Cardiac fibroblast (primary cell): ENCODE measurements around the gene CSPG4.
"Not testable (repeated sequence)": the region's sequence is repeated elsewhere in the genome, so short reads cannot be mapped to it uniquely, and the experiment has no call there.

Experiments
- DNase-seq, 2 donors: peaks; one replicate each; pipeline versions ENCODE4 v3.0.0 to v3.0.0-alpha.2; 2010; ENCODE audit warnings: low read depth in 2 of 2
- H3K4me3 ChIP-seq, 2 donors: replicated peaks in 1 of 2; 1 replicate in 1 of 2; 2 replicates in 1 of 2; pipeline ENCODE4 v1.5.1; 2011; ENCODE audit warnings: low read depth in 2 of 2, low read length in 2 of 2, mild to moderate bottlenecking in 2 of 2, moderate library complexity in 1 of 2
- TF ChIP-seq, protein P1 (sequence below): IDR thresholded peaks from one replicate; pipeline ENCODE4 v1.5.1; 2011; ENCODE audit warnings: low read depth, mild to moderate bottlenecking, low read length, inconsistent platforms

Gene CSPG4

DNA sequence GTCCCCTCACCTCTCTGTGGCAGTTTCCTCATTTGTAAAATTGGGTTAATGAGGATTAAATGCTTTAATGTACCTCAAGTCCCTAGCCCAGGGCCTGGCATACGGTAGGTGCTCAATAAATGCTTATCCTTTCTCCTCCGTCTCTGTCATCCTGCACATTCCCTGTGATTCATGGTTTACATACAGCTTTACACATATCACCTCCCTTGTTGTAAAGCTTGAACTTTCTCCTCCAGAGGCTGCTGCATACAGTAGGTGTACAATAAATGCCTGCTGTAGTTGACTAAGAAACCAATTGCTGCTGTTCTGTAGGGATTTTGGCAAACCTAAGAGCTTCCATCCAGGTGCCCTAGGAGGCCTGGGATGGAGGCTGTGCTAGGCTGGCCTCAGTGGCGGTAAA lies 1.5 kb upstream of the CSPG4 start:
- TF ChIP-seq, protein P1, sequence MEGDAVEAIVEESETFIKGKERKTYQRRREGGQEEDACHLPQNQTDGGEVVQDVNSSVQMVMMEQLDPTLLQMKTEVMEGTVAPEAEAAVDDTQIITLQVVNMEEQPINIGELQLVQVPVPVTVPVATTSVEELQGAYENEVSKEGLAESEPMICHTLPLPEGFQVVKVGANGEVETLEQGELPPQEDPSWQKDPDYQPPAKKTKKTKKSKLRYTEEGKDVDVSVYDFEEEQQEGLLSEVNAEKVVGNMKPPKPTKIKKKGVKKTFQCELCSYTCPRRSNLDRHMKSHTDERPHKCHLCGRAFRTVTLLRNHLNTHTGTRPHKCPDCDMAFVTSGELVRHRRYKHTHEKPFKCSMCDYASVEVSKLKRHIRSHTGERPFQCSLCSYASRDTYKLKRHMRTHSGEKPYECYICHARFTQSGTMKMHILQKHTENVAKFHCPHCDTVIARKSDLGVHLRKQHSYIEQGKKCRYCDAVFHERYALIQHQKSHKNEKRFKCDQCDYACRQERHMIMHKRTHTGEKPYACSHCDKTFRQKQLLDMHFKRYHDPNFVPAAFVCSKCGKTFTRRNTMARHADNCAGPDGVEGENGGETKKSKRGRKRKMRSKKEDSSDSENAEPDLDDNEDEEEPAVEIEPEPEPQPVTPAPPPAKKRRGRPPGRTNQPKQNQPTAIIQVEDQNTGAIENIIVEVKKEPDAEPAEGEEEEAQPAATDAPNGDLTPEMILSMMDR = no peak

DNA sequence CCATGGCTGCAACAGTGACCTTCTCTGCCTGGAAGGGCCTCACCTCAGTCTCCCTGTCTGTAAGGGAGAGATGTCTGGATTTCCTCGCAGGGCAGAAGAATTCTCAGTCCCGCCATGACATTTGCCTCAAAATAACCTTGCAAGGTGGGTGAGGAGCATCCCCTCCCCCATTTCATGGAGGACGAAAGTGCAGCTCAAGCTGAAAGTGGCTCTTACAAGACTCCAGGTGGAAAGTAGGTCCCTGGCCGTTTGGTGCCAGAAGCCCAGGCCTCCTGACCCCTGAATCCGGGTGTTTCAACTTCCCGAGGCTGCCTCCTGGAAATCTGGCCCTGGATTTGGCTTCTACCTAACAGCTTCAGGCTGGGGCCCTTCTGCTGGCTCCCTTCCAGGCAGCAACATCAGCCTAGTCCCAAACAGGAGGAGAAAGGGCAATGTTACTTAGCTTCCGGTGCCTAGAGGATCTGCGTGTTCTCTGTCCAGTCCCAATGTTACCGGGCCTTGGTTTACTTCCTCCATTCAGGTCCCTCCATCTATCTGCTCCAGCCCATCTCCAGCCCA lies 769 bp upstream of the CSPG4 start:
- TF ChIP-seq, protein P1 = no peak
- peak; percentile 33 to 72 for DNase-seq
- no peak overlapping the region for H3K4me3 ChIP-seq

More for the DNA sequence above, 1.5 kb upstream of the CSPG4 start:
- no peak overlapping the region for H3K4me3 ChIP-seq
- DNase-seq = no peak

DNA sequence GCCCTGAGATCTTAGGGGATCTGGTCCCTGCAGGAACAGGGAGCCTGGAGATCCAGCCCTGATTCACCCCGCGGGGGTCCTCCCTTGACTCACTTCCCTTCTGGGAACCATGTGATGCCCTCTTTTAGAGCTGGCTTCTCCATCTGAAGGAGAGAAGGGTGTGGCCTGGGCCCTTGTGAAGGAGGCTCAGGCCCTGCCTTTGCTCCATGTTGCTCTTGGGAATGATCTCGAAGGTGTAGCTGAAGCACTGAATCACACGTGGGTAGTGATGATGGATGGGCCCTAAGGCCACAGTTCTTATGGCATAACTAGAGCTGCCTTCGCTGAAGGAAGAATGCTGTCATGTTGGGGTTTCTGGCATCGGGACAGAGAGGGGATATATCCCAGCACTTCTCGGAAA lies 1.2 kb downstream of the CSPG4 start:
- DNase-seq = not testable (repeated sequence)
- peak overlapping the region in 1 of 2 donors; percentile 65 for H3K4me3 ChIP-seq

DNA sequence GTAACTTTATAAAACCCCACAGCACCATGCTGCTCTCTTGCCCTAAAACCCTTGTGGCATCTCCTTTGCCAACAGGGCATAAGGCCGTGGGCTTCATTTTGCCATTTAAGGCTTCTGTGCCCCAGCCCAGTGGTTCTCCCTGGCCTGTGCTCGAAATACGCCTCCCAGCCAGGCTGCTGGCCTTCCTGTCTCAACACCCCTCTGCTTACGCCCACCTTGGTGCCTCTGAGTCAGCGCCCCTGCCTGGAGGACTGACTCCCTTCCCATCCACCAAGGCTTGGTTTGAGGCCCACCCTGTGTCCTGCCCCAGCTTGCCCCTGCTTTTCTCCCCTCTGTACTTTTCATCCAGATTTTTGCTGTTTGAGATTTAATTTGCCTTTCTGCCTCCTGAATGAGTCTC lies 1.8 kb downstream of the CSPG4 start:
- not testable (repeated sequence) for DNase-seq, H3K4me3 ChIP-seq

DNA sequence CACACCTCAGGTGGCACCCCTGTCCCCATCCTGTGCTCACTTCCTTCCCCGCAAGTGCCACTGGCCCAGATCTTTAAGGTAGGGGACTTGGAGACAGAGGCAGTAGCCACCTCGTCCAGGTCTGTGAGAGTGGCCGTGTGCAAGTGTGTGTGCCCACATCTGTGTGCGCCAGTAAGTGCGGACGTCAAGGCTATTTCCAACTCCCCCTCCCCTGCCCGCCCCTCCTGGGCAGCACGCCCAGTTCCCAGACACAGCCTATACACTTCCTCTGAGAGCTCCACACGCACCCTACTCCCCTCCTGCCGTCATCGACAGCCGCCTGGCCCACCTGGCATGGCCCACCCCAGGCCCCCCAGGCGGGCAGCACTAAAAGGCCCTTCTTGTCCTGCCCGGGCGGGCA lies 3.2 kb downstream of the CSPG4 start:
- H3K4me3 ChIP-seq = not testable (repeated sequence)
- DNase-seq = peak; percentile 45 to 71

DNA sequence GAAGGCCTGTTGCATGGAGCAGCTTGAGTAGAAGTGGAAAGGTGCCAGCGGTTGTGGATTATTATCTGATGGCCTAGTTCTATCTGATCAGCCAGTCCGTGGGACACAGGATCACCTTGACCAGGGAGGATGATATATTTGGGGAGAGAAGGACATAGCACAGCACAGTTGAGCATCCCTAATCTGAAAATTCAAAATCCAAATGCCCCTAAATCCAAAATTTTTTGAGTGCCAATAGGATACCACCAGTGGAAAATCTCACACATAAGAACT lies 6.0 kb downstream of the CSPG4 start:
- TF ChIP-seq, protein P1 = no peak
- no peak for DNase-seq
- H3K4me3 ChIP-seq = no peak overlapping the region

DNA sequence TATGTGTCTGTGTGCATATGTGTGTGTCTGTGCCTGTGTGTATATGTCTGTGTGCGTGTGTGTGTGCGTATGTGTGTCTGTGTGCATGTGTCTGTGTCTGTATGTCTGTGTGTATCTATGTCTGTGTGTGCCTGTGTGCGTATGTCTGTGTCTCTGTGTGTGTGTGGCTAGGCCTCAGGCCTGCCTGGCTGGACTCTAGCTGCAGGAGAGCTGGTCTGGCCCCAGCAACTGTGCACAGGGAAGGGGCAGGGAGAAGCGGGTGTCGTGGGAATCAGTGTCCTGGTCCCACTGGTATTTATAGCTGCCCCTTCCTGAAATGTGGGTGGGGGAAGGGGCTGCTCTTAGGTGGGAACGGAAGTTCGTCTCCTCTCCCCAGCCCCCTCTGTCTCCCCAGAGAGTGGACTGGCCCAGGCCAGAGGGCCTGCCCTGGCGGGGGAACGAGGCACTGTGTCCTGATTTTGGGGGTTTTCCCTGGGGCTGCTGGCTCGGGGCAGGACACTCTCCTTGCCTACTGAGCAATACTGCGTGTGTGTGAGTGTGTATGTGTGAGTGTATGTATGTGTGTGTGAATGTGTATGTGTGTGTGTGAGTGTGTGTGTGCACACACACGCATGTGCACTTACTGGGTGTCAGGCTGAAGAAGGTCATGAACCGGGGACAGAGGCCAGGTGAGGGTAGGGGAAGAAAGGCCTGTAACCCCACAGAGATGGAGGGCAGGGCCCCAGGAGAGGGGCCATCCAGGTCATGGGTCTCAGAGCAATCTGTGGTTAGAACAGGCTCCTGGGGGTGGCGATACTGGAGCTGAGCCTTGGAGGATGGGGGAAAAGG lies 6.6 kb downstream of the CSPG4 start:
- TF ChIP-seq, protein P1 = no peak
- no peak overlapping the region for H3K4me3 ChIP-seq
- no peak for DNase-seq

DNA sequence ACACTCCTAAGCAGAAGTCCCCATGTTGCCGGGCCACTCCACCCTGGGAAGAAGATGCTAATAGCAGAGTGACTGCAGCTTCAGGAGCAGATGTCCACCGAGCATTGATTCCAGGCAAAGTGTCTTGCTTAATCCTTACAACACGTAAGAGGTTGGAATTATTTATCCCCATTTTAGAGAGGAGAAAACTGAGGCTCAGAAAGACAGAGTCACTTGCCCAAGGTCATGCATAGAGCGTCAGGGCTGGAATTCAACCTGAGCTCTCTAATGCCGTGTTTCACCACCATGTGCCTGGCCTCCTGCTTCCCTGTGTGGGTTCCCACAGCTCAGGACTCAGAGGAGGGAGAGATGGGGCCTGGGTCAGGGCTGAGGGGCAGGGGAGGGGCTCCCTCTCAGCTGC lies 7.3 kb downstream of the CSPG4 start:
- not testable (repeated sequence) for DNase-seq, H3K4me3 ChIP-seq

DNA sequence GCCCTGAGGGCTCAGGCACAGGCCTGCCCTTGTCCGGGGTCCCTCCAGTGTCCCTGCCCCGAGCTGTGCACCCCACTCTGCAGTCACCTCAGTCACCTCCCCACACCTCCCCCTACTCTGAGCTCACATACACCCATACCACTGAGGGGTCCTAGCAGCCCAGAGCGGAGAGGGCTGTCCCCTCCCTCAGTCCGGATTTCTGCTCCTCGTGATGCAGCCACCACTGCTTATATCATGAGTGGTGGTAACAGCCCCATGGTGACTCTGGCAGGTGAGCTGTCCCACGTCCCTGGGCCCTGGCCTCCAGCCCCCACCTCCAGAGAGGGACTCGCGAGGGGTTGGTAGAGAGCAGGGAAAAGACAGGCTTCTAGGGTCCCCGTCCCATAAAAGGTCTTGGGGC lies 8.0 kb downstream of the CSPG4 start:
- no peak for DNase-seq
- H3K4me3 ChIP-seq = no peak overlapping the region
- TF ChIP-seq, protein P1 = no peak
